ENCODE data around the gene ICOS. TPM values are rescaled to one million over a fixed set of nuclear protein-coding genes. Genes with fewer than 3 reads are reported as not detected.
"Not testable (repeated sequence)": the region's sequence is repeated elsewhere in the genome, so short reads cannot be mapped to it uniquely, and the experiment has no call there.

ICOS gene
- polyA plus RNA-seq, 6 donors from 2014 or later: 0.18 to 0.32 TPM; not detected in 4

GRCh38 chr2:203931262-203931661 lies 5.3 kb upstream of the ICOS start:
- DNase-seq; H3K4me1 Mint-ChIP-seq; H3K27ac Mint-ChIP-seq; H3K36me3 Mint-ChIP-seq; H3K9me3 Mint-ChIP-seq; H3K4me3 Mint-ChIP-seq; ATAC-seq (ENCODE audit: low read depth in 2 of 2): not testable (repeated sequence)
- H3K27me3 Mint-ChIP-seq: peaks cover 0 to 18% (median 6%) of the 10 kb centered on the region in 3 donors

GRCh38 chr2:203934041-203934492 lies 2.5 kb upstream of the ICOS start:
- Mint-ChIP-seq H3K9me3 (peaks cover 0 to 5% (median 0%) of the 10 kb centered on the region in 7 donors), H3K27me3 (peaks cover 0 to 14% (median 8%) of the 10 kb centered on the region in 3 donors), H3K36me3 (no peaks in the 10 kb centered on the region), H3K4me3 (peak overlapping the region in 1 of 8 donors; percentile 25), H3K4me1 (no peaks in the 10 kb centered on the region), H3K27ac (no peak overlapping the region)
- ATAC-seq (ENCODE audit: low read depth in 2 of 2): no peak
- no peak for DNase-seq

GRCh38 chr2:203934711-203935438 lies 1.7 kb upstream of the ICOS start:
- Mint-ChIP-seq H3K27ac (no peak overlapping the region), H3K27me3 (peaks cover 5 to 13% (median 13%) of the 10 kb centered on the region in 3 donors), H3K4me1 (no peaks in the 10 kb centered on the region), H3K36me3 (no peaks in the 10 kb centered on the region), H3K9me3 (peaks cover 0 to 5% (median 0%) of the 10 kb centered on the region in 7 donors), H3K4me3 (no peak overlapping the region)
- no peak for DNase-seq
- ATAC-seq (ENCODE audit: low read depth in 2 of 2): no peak

GRCh38 chr2:203935568-203935967 lies 995 bp upstream of the ICOS start:
- ATAC-seq (ENCODE audit: low read depth in 2 of 2) (no peak), DNase-seq (no peak)
- Mint-ChIP-seq H3K4me1 (no peaks in the 10 kb centered on the region), H3K27ac (no peak overlapping the region), H3K27me3 (peaks cover 11 to 19% (median 12%) of the 10 kb centered on the region in 3 donors), H3K9me3 (peaks cover 0 to 5% (median 0%) of the 10 kb centered on the region in 7 donors), H3K4me3 (no peak overlapping the region), H3K36me3 (no peaks in the 10 kb centered on the region)

- Mint-ChIP-seq H3K27ac (no peak overlapping the region), H3K4me3 (no peak overlapping the region), H3K27me3 (peaks cover 6 to 19% (median 13%) of the 10 kb centered on the region in 3 donors), H3K4me1 (no peaks in the 10 kb centered on the region), H3K9me3 (peaks cover 0 to 5% (median 0%) of the 10 kb centered on the region in 7 donors), H3K36me3 (no peaks in the 10 kb centered on the region)
- ATAC-seq (ENCODE audit: low read depth in 2 of 2) (no peak), DNase-seq (no peak)
These were observed 386 bp downstream of the ICOS start for GRCh38 chr2:203936949-203937348.

- no peak overlapping the region for H3K27ac Mint-ChIP-seq
- H3K4me1 Mint-ChIP-seq: no peaks in the 10 kb centered on the region
- ATAC-seq (ENCODE audit: low read depth in 2 of 2) (no peak), DNase-seq (no peak)
- H3K27me3 Mint-ChIP-seq: peaks cover 9 to 19% (median 15%) of the 10 kb centered on the region in 3 donors
- no peak overlapping the region for H3K4me3 Mint-ChIP-seq
- H3K36me3 Mint-ChIP-seq: no peaks in the 10 kb centered on the region
- peaks cover 0 to 5% (median 0%) of the 10 kb centered on the region in 7 donors for H3K9me3 Mint-ChIP-seq
These were observed 1.2 kb downstream of the ICOS start for GRCh38 chr2:203937788-203938187.

GRCh38 chr2:203940039-203940438 lies 3.5 kb downstream of the ICOS start:
- H3K4me1 Mint-ChIP-seq: no peaks in the 10 kb centered on the region
- H3K27me3 Mint-ChIP-seq: peaks cover 12 to 23% (median 19%) of the 10 kb centered on the region in 3 donors
- no peaks in the 10 kb centered on the region for H3K36me3 Mint-ChIP-seq
- ATAC-seq (ENCODE audit: low read depth in 2 of 2) (no peak), DNase-seq (no peak)
- no peak overlapping the region for H3K4me3 Mint-ChIP-seq
- H3K9me3 Mint-ChIP-seq: peaks cover 0 to 7% (median 3%) of the 10 kb centered on the region in 7 donors
- H3K27ac Mint-ChIP-seq: no peak overlapping the region

- not testable (repeated sequence) for H3K4me1 Mint-ChIP-seq; H3K9me3 Mint-ChIP-seq; H3K4me3 Mint-ChIP-seq; H3K36me3 Mint-ChIP-seq; DNase-seq; ATAC-seq (ENCODE audit: low read depth in 2 of 2)
- Mint-ChIP-seq H3K27ac (peak overlapping the region in 1 of 6 donors; percentile 60), H3K27me3 (peaks cover 6 to 19% (median 19%) of the 10 kb centered on the region in 3 donors)
These were observed 7.2 kb downstream of the ICOS start for GRCh38 chr2:203943493-203944382.

- ATAC-seq (ENCODE audit: low read depth in 2 of 2) (no peak), DNase-seq (no peak)
- H3K4me3 Mint-ChIP-seq: no peak overlapping the region
- H3K27me3 Mint-ChIP-seq: peaks cover 0 to 8% (median 0%) of the 10 kb centered on the region in 3 donors
- H3K9me3 Mint-ChIP-seq: peaks cover 0 to 16% (median 4%) of the 10 kb centered on the region in 7 donors
- no peak overlapping the region for H3K27ac Mint-ChIP-seq
- H3K4me1 Mint-ChIP-seq: peaks cover 0 to 7% (median 7%) of the 10 kb centered on the region in 3 donors
- H3K36me3 Mint-ChIP-seq: no peaks in the 10 kb centered on the region
These were observed 12.2 kb downstream of the ICOS start for GRCh38 chr2:203948733-203949132.

GRCh38 chr2:203949228-203949627 lies 12.7 kb downstream of the ICOS start:
- Mint-ChIP-seq H3K4me1 (peaks cover 0 to 7% (median 7%) of the 10 kb centered on the region in 3 donors), H3K36me3 (no peaks in the 10 kb centered on the region), H3K4me3 (no peak overlapping the region), H3K27me3 (peaks cover 0 to 8% (median 0%) of the 10 kb centered on the region in 3 donors), H3K9me3 (peaks cover 0 to 16% (median 2%) of the 10 kb centered on the region in 7 donors), H3K27ac (no peak overlapping the region)
- no peak for DNase-seq
- no peak for ATAC-seq (ENCODE audit: low read depth in 2 of 2)

- DNase-seq (no peak), ATAC-seq (ENCODE audit: low read depth in 2 of 2) (peak in 1 of 2 donors; percentile 25)
- Mint-ChIP-seq H3K27ac (peak overlapping the region in 1 of 6 donors; percentile 46), H3K4me3 (peak overlapping the region in 1 of 8 donors; percentile 78), H3K36me3 (no peaks in the 10 kb centered on the region), H3K27me3 (no peaks in the 10 kb centered on the region), H3K4me1 (peaks cover 0 to 7% (median 7%) of the 10 kb centered on the region in 3 donors), H3K9me3 (peaks cover 0 to 16% (median 2%) of the 10 kb centered on the region in 7 donors)
These were observed 14.9 kb downstream of the ICOS start for GRCh38 chr2:203951366-203951902.

GRCh38 chr2:203959265-203959664 lies 22.7 kb downstream of the ICOS start:
- Mint-ChIP-seq H3K4me1 (no peaks in the 10 kb centered on the region), H3K9me3 (peaks cover 0 to 2% (median 0%) of the 10 kb centered on the region in 7 donors), H3K27me3 (peaks cover 5 to 31% (median 25%) of the 10 kb centered on the region in 3 donors), H3K36me3 (no peaks in the 10 kb centered on the region), H3K27ac (peak overlapping the region in 1 of 6 donors; percentile 13), H3K4me3 (no peak overlapping the region)
- no peak for DNase-seq
- no peak for ATAC-seq (ENCODE audit: low read depth in 2 of 2)

- Mint-ChIP-seq H3K4me3 (no peak overlapping the region), H3K27ac (no peak overlapping the region), H3K9me3 (peaks cover 0 to 2% (median 0%) of the 10 kb centered on the region in 7 donors), H3K27me3 (peaks cover 5 to 31% (median 25%) of the 10 kb centered on the region in 3 donors), H3K36me3 (no peaks in the 10 kb centered on the region), H3K4me1 (no peaks in the 10 kb centered on the region)
- ATAC-seq (ENCODE audit: low read depth in 2 of 2) (no peak), DNase-seq (no peak)
These were observed 23.1 kb downstream of the ICOS start for GRCh38 chr2:203959672-203960071.
